Uterus (tissue), 2 donors: ENCODE data around the gene DDX39A.

ENCODE experiments used
- CTCF ChIP-seq, 4 experiments: fragments of 200-600 bp in 2 of 4; fragments of 450-650 bp in 2 of 4; sonication (generic) in 2 of 4; IDR thresholded peaks; one replicate each; pipeline ENCODE4 v1.5.1; 2016 to 2019; ENCODE audit warnings: antibody characterized with exemption in 4 of 4, mild to moderate bottlenecking in 2 of 4, moderate library complexity in 1 of 4
- POLR2A ChIP-seq, 2 donors: fragments of 450-650 bp; IDR thresholded peaks; one replicate each; pipeline ENCODE4 v1.6.1; 2016; ENCODE audit warnings: antibody characterized with exemption in 2 of 2, mild to moderate bottlenecking in 1 of 2, moderate library complexity in 1 of 2

- TF ChIP-seq CTCF (IDR thresholded peaks at IDR 0.05) (no peak), POLR2A (IDR thresholded peaks at IDR 0.05) (no peak)
Observed at GRCh38 chr19:14467391-14467790, 48.2 kb upstream of the DDX39A start.
